ENCODE data around the gene DNMT1.

DNA sequence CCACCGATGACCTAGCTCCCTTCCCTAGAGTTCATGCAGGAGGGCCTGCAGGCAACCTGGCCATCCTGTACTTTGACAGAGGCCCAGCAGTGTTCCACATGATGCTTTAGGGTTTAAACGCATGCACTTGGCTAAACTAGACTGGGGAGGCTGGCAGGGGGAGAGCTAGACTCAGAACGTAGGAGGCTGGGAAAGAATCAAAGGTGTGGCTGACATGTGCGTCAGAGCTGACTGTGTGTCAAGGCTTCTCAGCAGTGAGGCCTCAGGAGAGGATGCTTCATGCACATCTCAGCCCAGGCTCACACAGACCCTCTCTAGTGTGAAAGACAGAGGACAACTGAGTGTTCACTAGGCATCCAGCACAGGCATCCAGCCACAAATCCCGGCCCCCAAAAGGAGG is 28.7 kb downstream of the DNMT1 start:
- TF ChIP-seq FOXP2 (optimal IDR thresholded peaks at IDR 0.05; ENCODE audit: control extremely low read depth, extremely low read length, insufficient read depth) = no peak
- TF ChIP-seq POLR2AphosphoS5 (IDR thresholded peaks at IDR 0.05; ENCODE audit: borderline replicate concordance, low read depth, low read length) = no peak
